ENCODE measurements around the gene ZBTB26. TPM values are rescaled to one million over a fixed set of nuclear protein-coding genes. Genes with fewer than 3 reads are reported as not detected.
"Not testable (repeated sequence)": the region's sequence is repeated elsewhere in the genome, so short reads cannot be mapped to it uniquely, and the experiment has no call there.

ZBTB26 gene
- total RNA-seq, 1 donor from 2014 or later, result 4.6 TPM

DNA sequence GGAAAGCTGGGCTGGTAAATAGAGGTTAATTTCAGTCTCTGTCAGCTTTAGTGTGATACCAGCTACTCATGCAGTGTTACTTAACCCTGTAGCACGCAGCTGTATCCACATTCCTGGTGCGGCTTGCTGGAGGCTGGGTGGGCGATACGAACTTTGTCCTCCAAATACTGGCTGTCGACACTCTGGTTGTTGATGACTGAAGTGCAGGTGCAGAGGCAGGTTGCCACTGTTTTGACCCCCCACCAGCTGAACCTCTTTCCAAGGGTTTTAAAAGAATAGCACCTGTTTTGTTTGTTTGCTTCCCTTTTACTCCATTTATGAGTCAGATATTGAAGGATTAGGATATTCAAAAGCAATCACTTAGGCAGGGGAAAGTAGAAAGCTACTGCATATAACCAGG, 5.2 kb upstream of the ZBTB26 start:
- DNase-seq (ENCODE audit: missing footprints) (no peak), ATAC-seq (no peak)
- intact Hi-C loops (cut with DNase I), result no loop called here

DNA sequence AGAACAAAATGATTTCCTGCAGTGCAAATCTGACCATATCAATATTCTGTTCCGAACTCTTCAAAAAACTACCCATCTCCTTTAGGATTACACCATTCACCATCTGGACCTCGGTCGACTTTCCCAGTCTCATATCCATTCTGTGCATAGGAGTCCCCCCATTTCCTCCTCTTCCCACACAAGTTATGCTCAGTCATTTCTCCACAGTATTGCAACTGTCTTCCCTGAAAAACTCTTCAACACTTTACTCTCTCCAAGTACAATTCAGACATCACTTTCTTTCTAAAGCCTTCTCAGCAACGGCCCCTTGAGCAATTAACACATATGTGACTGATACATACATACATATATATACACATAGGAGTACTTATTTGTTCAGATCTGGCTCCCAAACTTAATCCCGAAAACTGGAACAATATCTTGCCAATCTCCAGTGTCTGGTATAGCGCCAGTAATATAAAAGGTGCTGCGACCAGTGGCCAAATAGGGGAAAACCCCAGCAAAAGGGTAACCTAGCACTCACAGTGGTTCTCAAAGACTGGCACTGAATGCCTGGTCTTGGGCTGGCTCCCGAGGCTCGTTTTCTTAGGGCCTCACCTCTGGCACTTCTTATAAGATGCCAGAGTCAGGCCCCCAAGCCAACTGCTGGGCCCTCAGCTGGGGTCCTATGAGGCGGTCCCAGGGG, 629 bp downstream of the ZBTB26 start:
- intact Hi-C loops (cut with DNase I), result no loop called here
- ATAC-seq (no peak), DNase-seq (ENCODE audit: missing footprints) (no peak)

DNA sequence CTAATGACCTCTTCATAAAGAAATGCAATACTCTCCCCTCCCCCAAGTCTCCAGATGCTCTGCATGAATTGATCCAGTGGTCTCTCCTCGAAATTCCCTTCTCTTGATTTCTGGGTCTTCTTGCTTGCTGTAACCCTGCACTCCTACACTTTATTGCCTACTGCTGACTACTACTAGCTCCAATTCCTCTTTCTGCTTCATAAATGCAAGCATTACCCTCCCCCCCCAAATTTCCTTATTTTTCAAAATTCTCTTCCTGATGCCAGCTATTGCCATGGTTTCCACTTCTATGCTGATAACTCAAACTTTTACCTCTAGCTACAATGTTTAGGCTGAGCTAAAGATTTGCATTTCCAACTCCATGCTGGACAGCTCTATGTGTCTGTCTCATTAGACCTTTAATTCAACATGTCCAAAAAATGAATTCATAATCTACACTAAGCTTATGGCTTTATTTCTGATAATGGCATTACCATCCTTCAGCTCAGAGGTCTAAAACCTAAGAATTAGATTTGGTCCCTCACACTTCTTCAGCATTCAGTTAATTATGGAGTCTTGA, 1.4 kb downstream of the ZBTB26 start:
- DNase-seq (ENCODE audit: missing footprints) (no peak), ATAC-seq (no peak)
- intact Hi-C loops (cut with DNase I), result no loop called here

DNA sequence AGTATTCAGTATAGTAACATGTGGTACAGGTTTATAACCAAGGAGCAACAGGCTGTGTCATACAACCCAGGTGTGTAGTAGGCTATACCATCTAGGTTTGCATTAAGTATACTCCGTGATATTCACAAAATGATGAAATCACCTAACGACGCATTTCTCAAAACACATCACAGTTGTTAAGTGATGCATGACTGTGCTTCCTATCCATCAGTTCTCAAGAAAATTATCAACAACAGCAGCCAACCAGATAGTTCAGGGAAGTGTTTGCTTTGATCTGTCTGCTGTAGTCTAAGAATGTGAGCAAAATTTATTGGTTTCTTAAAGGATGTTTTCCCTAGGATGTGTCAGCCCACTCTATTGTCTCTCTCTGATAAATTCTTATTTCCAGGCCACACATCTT, 7.4 kb downstream of the ZBTB26 start:
- DNase-seq (ENCODE audit: missing footprints), result no peak
- no peak for ATAC-seq
- intact Hi-C loops (cut with DNase I), result no loop called here

DNA sequence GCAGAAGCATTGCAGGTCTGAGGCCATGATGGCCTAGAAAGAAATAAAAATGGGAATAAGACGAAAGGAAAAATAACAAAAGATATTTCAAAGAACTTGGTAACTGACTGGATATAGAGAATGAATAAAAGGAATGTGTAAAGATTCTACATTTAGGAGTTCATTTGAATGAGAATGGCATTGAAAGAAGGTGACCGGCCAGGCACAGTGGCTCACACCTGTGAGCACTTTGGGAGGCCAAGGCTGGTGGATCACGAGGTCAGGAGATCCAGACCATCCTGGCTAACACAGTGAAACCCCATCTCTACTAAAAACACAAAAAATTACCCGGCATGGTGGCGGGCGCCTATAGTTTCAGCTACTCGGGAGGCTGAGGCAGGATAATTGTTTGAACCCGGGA, 8.6 kb downstream of the ZBTB26 start:
- intact Hi-C loops (cut with DNase I), result no loop called here
- DNase-seq (ENCODE audit: missing footprints), result no peak
- ATAC-seq, result no peak

DNA sequence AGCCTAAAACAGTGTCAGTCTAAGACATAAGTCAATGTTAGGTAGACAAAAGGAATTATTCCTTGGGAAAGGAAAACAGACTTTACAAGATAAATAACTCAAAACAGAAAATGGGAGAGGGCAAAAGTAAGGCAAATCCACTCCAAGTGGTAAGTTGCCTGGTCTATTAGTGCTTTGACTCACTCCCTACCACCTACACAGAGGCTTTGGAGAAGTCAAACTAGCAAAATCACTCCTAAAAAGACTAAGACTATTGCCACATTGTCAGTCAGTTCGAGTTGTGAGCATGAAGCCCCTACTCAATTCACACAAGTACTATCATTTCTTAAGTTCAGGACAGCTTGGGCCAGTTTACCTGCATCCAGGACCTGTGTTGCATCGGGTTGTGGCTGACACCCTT, 13.0 kb downstream of the ZBTB26 start:
- no peak for DNase-seq (ENCODE audit: missing footprints)
- ATAC-seq, result no peak
- intact Hi-C loops (cut with DNase I), result no loop called here

DNA sequence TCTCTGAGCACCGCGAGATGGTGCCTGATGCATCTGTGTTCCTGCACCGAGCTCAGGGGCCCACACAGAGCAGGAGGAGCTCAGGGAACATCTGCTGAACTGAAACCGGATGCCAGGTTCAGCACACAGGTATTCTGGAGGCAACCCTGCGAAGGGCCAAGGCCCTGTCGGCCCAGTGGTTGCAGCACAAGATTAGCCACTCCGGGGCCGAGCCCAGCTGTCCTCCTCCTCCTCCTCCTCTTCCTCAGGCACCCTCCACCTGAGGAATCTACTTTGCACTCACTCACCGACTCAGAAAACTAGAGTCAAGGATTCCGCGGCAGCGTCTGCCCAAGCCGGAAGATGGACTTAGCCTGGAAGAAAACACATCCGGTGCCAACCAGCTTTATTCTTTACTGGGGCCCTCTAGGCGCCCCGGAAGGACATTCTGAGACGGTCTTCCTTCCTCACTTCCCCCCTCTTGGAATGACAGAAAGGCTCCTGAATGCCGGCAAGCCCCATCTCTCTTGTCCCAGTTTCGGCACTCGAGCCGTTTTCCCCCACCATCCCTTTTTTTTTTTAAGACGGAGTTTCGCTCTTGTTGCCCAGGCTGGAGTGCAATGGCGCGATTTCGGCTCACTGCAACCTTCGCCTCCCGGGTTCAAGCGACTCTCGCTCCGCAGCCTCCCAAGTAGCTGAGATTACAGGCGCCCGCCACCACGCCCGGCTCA, 18.2 kb downstream of the ZBTB26 start, which contains the start of gene ZBTB6:
Gene ZBTB6 (minus strand): TSS at position 360 of the 710 bp plus-strand sequence. CDS start 1,251 bp downstream, outside the sequence.
- peak; percentile 97 for ATAC-seq
- DNase-seq (ENCODE audit: missing footprints), result peak; percentile 76
- intact Hi-C loops (cut with DNase I), result loop anchor here (5.0 kb wide), 1 partner anchor 79 kb away; no protein-coding TSS in a partner anchor

DNA sequence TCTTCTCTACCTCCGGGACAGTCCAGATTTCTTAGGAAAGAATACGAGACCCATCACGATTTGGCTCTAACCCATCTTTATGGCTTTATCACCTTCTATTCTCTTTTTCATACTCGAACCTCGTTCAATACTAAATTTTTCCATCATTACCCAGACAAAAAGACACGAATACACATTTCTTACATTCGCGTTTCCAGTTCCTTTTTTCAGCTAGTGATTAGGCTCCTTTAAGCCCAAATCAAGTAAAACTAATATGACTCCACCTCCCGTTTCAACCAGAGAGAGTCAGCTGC, 18.7 kb downstream of the ZBTB26 start:
- ATAC-seq, result no peak
- no peak for DNase-seq (ENCODE audit: missing footprints)
- intact Hi-C loops (cut with DNase I), result loop anchor here (5.0 kb wide), 1 partner anchor 80 kb away; no protein-coding TSS in a partner anchor

DNA sequence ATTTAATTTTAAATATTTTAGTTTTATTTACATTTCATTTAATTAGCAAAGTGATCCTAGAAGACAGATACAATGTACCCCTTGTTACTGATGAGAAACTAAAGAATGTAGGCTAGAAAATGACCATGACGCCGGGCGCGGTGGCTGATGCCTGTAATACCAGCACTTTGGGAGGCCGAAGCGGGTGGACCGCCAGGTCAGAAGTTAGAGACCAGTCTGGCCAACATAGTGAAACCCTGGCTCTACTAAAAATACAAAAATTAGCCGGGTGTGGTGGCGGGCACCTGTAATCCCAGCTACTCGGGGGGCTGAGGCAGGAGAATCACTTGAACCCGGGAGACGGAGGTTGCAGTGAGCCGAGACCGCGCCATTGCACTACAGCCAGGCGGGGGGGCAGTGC, 25.2 kb downstream of the ZBTB26 start:
- intact Hi-C loops (cut with DNase I), result loop anchor here (5.0 to 10.0 kb wide), 2 partner anchors 36 to 319 kb away; partner anchors contain the start of gene RABGAP1
- DNase-seq (ENCODE audit: missing footprints), result peak; percentile 64
- ATAC-seq, result not testable (repeated sequence)

DNA sequence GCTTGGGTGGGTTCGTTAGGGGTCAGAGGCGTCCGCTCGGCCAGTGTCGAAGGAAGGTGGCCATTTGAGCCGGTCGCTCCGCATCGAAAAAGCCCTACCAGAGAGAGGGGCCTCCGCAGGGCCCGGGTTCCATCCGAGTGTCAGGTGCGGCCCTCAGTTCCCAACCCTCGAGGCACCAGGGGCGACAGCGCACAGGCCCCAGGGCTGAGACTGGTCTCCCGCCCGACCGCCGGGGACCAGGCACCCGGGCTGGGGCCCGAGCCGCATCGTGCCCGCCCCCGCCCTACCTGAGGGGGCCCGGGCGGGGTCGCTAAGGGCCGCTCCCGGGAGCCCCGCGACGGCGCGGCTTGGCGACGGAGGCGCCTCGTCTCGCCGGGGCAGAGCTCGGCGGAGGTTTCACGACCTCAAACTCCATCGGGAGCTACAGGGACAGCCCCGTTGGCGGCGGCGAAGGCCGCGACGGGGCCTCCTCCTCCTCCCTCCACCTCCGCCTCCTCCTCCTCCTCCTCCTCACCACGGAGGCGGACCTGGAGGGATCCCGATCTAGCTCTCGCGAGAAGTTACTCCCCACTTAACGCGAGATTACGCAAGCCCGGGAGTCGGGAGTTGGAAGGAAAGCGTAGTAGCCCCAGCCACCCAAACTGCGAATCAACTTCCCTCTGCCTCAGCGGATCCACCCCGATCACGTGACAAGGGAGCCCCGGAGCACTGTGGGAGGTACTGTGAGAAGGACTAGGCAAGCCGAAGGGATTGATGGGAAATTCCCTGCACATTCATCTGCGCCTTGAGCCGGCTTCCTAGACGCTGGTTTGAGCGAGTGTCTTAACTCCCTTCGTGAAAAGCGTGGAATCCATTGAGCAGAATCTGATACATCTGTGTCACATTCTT, 26.2 kb downstream of the ZBTB26 start, which contains the start of gene RC3H2:
Gene RC3H2 (minus strand): TSS at position 537 of the 888 bp plus-strand sequence. CDS start 7,850 bp downstream, outside the sequence.
- peak; percentile 99 for DNase-seq (ENCODE audit: missing footprints)
- ATAC-seq, result peak; percentile 99
- intact Hi-C loops (cut with DNase I), result loop anchor here (5.0 to 10.0 kb wide), 2 partner anchors 37 to 320 kb away; partner anchors contain the start of gene RABGAP1

DNA sequence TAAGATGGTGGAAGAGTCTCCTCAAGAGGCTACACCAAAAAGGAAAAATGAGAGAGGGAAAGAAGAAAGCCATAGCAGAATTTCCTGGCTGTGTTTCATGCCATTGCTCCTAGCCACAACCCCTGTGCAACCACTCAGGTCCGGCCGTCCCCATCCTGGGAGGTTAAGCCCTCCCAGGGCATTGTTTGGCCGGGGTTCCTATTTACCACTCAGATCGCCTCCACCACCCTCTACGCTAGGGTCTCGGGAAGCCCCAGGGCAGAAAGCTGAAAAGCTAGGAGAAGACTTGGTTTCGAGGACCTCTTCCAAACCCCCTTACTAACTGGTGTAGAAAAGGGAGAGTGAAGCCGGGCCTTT, 26.9 kb downstream of the ZBTB26 start:
- DNase-seq (ENCODE audit: missing footprints), result peak; percentile 72
- intact Hi-C loops (cut with DNase I), result loop anchor here (10.0 kb wide), 1 partner anchor 320 kb away; no protein-coding TSS in a partner anchor
- ATAC-seq, result peak; percentile 27

DNA sequence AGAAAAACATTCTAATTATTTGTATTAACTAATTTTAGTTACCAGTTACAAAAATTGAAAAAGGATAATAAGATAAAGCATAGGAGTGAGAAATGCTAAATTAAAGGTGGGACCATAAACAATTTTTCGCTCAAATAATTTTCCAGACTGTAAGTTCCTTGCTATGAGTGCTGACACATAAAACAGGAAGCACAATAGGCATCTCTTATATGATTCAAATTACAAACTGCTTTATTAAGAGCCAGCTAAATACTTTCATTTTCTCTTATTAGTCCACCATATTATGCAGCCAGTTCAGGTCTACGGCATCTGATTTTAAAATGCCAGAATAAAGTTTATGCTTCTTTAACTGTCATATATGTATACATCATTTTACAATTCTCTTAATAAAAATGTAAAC, 30.5 kb downstream of the ZBTB26 start:
- DNase-seq (ENCODE audit: missing footprints), result no peak
- intact Hi-C loops (cut with DNase I), result loop anchor here (10.0 kb wide), 1 partner anchor 324 kb away; no protein-coding TSS in a partner anchor
- ATAC-seq, result no peak

DNA sequence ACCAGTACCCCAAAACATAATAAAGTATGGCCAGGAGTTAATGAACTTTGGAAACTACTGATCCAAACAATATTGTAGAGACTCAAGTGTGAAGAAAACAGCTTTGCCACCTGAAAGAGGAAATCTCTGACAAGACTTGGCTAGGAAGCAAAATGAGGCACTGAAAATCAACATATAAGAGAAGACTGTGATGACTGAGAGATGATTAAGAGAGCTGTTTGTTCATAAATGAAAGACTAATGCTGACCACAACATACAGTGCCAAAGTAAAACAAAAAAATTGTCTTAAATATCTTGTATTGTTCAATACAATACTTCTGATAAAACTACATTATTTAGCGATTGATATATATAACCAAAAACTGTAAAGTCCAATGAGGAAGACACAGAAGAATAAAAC, 33.3 kb downstream of the ZBTB26 start:
- intact Hi-C loops (cut with DNase I), result no loop called here
- DNase-seq (ENCODE audit: missing footprints), result no peak
- no peak for ATAC-seq

DNA sequence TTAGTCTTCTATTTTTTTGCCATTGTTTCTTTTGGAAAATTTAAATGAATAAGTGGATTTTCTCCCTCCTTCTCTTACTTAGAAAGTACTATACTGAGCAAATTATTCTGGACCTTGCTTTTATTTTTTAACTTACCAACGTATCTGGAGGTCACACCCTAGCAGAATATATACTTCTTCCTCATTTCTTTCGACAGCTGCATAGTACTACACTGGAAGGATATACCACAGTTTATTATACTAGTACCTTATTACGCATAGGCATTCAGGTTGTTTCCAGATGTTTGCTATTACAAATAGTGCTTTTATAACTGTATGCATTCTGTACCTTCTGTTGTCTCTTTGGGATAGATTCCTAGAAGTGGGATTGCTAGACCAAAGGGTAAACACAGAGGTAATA, 42.8 kb downstream of the ZBTB26 start:
- DNase-seq (ENCODE audit: missing footprints), result no peak
- intact Hi-C loops (cut with DNase I), result no loop called here
- ATAC-seq, result no peak

DNA sequence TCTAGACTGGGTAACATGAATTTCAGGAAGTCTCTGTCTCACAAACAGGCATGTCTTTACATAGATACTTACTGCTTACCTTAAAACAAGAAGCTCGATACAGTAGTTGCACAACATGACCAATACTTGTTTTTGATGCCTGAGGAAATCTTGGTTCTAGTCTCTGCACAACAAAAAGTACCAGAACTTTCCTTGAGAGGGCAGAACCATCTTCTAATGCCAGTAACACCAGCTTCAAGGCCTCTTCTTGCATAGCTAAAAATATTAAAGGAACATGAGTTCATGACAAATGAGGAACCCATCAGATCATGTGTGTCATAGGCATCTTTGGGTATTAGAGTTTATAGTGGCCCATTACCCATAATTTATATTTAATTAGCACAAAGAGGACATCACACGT, 48.2 kb downstream of the ZBTB26 start:
- intact Hi-C loops (cut with DNase I), result no loop called here
- ATAC-seq (no peak), DNase-seq (ENCODE audit: missing footprints) (no peak)

DNA sequence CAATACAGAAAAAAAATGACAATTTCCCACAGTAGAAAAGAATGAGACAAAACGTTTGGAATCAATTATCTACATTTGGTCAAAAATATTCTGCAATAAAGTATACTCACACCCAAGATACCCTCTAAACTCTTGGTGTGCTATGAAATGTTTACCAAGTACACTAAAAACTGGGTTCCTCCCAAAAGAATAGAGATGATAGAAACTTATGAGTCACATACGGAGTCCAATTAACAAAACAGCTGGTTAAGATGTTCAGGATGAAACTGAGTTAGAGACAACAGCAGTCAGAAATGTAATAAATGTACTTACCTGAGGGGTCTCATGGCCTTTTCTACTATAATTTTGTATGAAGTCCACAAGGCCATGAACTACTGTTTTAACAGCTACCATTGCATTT, 51.9 kb downstream of the ZBTB26 start:
- no peak for DNase-seq (ENCODE audit: missing footprints)
- ATAC-seq, result no peak
- intact Hi-C loops (cut with DNase I), result no loop called here

DNA sequence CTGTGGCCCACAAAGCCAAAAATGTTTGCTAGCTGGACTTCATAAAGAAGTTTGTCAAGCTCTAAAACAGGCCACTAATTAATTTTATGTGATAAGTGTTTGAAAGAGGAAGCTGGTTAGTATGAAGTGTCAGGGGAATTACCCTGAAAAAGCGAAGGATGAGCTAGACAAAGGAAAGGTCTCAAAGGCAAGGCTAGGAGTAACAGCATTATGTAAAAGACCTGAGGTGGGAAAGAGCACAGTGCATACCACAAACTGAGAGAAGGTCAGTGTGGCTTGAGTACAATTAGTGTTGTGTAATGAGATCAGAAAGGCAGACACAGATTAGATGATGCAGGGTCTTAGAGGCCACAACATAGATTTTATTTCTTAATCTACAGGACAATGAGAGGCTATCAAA, 55.8 kb downstream of the ZBTB26 start:
- intact Hi-C loops (cut with DNase I), result no loop called here
- ATAC-seq (no peak), DNase-seq (ENCODE audit: missing footprints) (no peak)

DNA sequence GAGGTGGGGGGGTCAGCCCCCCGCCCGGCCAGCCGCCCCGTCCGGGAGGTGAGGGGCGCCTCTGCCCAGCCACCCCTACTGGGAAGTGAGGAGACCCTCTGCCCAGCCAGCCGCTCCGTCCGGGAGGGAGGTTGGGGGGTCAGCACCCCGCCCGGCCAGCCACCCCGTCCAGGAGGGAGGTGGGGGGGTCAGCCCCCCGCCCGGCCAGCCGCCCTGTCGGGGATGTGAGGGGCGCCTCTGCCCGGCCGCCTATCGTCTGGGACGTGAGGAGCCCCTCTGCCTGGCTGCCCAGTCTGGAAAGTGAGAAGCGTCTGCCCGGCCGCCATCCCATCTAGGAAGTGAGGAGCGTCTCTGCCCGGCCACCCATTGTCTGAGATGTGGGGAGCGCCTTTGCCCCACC, 64.0 kb downstream of the ZBTB26 start:
- intact Hi-C loops (cut with DNase I); ATAC-seq; DNase-seq (ENCODE audit: missing footprints): not testable (repeated sequence)

DNA sequence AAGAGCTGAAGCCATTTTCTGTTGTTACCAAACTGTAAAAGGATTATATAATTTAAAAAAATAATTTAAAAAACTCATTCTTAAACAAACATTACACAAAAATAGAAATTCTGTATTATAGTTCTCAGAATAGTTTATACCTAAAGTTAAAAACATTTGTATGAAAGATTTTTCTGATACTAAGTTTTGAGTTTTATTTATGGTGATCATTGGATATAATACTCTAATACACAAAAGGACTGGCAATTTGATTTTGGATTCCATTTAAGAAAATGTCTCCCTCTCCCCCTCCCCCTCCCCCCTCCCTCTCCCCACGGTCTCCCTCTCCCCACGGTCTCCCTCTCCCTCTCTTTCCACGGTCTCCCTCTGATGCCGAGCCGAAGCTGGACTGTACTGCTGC, 65.2 kb downstream of the ZBTB26 start:
- intact Hi-C loops (cut with DNase I), result no loop called here
- ATAC-seq, result no peak
- no peak for DNase-seq (ENCODE audit: missing footprints)

Data from Right ventricle myocardium inferior (tissue), 1 donor.